NK-92 (cell line): ENCODE data around the gene CIRBP.

Experiments
- DNase-seq: peaks from one replicate; lab custom pipeline; 2025; ENCODE audit not compliant: unreplicated experiment; lab: John Stamatoyannopoulos, UW

The CIRBP gene

DNA sequence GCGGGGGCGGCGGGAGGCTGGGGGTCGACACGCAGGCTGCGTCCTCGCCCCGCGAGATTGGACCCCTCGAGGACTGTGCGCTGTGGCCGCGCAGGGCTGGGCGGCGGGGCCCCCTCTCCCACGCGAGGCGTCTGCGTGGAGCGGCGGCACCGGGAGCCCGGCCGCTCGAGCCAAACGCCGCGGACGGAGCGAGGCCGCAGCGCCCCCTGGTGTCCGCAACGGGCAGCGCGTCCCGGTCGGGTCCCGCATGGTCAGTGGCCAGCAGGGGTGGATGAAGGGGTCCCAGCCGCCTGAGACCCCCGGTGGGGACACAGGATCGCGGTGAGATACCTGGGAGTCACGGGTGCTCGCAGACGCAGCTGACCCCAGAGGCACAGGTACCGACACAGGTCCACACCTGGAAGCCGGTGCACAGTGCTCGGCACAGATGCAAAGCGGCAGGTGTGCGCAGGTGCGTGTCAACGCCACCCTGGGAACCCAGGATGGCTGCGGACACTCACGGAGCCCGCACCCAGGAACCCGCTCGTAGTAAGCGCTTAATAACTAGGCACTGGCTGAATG is 2.1 kb upstream of the CIRBP start:
- no peak for DNase-seq

DNA sequence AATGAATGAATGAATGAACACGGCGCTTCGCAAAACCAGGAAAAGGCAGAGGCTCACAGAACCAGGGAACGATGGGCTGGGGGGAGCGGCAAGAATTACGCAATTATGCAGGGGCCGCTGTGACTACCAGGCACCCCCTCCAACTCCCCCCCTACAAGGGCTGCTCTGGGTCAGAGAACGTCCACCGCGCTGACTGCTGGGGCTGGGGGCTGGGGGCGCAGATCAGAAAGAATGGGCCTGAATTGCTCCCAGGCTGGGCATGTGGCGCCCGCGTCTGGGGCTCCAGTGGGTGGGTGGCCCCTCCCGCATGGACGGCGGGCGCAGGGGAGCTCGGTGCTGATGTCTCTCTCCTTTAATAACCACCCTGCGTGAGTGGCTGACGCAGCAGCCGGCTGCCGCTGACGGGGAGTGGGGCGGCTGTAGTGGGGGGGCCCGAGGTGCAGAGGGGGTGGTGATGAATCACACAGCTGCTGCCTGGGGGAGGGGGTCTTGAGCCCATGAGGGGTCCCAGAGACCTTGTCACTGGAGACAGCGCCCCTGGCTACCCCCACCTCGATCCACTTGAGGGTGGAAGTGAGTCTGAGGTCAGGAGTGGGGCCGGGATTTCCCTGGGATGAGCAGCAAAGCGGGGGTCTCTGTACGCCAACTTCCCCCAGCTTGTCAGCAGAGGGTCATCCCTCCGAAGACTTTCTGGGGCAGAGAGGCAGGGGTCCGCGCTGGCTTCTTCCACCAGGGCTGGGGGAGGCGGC is 1.5 kb upstream of the CIRBP start:
- no peak for DNase-seq

DNA sequence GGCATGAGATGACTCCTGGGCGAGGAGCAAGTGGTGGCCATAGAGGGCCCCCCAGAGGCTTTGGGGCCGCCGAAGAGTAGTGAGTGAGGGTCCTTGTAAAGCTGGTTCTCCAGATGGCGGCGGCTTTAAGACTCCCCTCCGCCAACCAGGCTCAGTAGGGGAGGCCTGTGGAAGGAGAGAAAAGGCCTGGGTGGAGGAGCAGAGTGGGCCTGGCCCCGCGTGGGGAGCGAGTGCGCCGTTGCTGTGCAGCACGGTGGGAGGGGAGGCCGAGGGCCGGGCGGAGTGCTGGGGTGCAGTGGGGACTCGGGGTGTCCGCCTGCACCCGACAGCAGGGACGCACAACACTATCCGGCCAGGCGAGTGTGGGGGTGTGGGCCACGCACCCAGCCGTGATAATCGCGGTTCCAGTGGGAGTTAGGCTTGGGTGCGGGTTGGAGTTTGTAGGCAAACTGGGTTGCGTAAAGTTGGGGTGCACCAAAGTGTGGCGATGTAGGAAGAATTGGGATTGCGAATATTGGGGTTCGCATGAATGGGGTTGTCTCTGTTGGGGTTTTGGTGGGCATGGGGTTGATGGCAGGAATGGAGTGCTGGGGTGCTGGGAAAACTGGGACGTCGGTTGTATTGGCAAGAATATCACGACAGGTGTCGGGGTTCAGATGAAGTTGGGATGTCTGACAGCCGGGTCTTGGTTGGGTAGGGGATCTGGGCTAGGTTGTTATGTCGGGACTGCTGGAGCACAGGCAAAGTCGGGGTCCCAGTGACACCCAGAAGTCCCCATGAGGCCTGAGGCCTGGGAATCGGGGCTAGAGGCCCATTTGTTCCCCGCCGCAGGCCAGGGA is 687 bp upstream of the CIRBP start:
- no peak for DNase-seq

- no peak for DNase-seq
Observed at GRCh38 chr19:1269478-1270212, 513 bp downstream of the CIRBP start.

DNA sequence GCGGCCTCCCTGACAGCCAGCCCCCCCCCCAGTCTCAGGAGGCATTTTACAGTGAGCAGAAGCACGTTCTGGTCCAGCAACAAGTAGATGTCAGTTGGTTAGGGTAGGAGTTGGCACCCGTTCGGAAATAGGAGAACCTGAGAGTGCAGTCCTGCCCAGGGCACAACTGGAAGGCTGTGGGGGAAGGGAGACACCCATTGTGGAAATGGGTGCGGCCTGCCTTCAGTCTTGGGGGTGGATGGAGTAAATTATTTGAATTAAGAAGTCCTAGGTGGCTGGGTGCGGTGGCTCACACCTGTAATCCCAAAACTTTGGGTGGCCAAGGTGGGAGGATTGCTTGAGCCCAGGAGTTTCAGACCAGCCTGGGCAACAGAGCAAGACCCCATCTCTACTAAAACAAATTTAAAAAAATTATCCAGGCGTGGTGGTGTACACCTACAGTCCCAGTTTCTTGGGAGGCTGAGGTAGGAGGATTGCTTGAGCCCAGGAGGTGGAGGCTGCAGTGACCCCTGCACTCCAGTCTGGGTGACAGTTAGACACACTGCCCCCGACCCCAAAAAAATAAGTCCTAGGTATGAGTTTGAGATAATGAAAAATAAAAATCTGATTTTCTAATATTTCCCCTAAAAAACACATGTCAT is 1.2 kb downstream of the CIRBP start:
- DNase-seq, result no peak

DNA sequence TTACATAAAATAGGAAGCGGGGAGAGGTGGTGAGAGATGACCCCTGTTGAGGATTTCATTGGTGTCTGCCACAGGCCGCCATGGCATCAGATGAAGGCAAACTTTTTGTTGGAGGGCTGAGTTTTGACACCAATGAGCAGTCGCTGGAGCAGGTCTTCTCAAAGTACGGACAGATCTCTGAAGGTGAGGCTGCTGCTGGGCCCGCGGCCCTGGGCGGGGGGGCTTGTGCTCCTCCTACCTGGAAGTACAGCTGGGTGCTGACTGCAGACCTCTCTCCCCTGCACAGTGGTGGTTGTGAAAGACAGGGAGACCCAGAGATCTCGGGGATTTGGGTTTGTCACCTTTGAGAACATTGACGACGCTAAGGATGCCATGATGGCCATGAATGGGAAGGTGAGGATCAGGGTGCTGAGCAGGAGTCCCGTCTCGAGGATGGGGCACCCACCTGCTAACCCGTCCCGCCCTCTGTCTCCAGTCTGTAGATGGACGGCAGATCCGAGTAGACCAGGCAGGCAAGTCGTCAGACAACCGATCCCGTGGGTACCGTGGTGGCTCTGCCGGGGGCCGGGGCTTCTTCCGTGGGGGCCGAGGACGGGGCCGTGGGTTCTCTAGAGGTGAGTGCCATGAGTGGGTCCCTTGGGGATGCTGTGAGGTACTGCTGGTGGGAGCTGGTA is 1.9 kb downstream of the CIRBP start:
- no peak for DNase-seq

- no peak for DNase-seq
Observed at GRCh38 chr19:1271528-1272422, 2.6 kb downstream of the CIRBP start.

DNA sequence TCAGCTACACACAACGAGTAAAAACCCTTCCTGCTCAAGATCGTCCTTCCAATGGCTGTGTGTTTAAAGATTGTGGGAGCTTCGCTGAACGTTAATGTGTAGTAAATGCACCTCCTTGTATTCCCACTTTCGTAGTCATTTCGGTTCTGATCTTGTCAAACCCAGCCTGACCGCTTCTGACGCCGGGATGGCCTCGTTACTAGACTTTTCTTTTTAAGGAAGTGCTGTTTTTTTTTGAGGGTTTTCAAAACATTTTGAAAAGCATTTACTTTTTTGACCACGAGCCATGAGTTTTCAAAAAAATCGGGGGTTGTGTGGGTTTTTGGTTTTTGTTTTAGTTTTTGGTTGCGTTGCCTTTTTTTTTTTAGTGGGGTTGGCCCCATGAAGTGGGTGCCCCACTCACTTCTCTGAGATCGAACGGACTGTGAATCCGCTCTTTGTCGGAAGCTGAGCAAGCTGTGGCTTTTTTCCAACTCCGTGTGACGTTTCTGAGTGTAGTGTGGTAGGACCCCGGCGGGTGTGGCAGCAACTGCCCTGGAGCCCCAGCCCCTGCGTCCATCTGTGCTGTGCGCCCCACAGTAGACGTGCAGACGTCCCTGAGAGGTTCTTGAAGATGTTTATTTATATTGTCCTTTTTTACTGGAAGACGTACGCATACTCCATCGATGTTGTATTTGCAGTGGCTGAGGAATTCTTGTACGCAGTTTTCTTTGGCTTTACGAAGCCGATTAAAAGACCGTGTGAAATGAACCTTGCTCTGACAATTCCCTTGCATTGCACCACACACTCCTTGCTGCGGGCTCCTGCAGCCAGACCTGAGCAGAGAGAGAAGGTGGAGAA is 3.5 kb downstream of the CIRBP start:
- DNase-seq, result no peak

DNA sequence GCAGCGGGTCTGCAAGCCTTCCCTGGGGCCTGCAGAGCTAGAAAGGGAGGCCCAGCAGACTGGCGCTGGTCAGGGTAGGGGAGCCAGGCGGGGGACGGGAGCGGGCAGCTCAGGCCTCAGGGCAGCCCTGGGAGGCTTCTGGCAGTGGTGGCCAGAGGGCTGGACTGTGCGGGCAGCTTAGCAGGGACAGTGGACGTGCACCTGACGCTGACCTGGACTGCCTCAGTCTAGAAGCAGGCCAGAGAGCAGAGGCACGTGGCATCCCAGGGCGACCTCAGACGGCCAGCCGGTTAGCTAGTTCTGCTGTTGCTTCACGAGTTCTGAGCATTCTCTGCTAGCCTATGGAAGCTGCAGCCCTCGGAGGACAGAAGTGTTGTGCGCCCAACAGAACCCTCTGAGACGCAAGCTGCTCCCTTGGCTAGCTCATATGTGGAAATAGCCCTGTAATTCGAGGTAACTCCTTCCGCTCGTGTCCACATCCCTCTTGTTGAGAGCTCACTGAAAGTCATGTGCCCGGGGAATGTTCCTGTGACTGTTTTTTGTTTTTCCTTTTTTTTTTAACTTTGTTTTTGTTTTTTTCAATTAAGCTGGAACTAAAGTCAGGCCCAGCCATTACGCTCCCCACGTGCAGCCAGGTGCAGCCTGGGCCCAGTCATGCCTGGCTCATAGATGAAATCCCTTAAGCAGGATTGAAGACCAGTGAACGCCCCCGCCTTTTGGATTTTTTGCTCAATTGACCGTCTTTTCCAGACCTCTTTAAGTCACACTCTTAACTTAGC is 4.3 kb downstream of the CIRBP start:
- no peak for DNase-seq

DNA sequence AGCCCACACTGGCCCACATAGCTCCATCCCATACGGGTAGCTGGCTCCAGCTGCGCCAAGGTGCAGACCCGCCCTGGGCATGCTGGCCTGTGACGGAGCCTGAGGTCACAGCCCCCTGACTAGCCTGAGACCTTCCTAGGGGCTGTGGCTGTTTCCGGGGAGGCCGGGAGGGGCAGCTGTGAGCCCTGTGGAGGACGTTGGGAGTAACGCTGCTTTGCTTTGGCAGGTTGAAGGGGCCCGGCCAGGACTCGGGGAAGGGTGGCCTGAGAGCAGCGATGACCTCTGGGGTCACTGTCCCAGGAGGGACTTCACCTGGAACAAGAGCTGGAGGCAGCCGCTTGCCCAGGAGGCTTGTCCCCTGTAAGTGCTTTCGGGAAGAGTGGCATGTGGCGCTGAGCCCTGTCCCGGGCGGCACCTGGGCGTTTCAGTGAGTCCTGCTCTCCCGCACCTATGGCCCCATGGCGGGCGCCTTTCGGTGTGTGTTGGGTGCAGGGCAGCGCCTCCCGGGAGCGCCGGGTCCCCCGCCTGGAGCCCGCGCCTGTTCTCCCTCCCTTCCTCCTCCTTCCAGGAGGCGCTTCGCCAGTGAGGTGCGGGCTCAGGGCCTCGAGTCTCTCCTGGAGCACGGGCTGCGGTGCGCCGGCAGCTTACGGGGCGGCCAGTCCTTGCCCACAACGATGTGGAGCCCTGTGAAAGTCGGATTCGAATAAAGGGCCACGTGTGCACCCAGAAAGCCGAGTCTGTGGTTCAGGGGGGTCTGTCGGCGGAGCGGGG is 5.1 kb downstream of the CIRBP start:
- DNase-seq, result no peak

DNA sequence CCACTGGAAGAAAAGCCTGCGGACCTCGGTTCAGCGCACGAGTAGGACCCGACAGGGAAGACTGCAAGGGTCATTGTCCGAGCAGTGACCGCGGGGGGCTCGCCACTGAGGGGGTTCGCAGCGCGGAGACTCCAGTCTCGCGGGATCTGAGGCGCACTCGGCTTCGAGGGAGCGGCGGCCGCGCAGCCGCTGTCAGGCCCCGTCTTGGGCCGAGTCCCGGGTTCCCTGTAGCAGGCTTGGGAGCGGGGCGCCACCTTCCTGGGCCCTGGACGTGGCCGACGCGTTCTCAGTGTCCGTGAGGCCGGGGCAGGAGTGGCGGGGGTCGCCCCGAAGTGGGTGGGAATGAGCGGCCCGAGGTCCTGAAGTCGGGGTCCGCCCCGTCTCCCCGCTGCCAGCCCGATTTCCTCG is 5.7 kb downstream of the CIRBP start:
- no peak for DNase-seq

DNA sequence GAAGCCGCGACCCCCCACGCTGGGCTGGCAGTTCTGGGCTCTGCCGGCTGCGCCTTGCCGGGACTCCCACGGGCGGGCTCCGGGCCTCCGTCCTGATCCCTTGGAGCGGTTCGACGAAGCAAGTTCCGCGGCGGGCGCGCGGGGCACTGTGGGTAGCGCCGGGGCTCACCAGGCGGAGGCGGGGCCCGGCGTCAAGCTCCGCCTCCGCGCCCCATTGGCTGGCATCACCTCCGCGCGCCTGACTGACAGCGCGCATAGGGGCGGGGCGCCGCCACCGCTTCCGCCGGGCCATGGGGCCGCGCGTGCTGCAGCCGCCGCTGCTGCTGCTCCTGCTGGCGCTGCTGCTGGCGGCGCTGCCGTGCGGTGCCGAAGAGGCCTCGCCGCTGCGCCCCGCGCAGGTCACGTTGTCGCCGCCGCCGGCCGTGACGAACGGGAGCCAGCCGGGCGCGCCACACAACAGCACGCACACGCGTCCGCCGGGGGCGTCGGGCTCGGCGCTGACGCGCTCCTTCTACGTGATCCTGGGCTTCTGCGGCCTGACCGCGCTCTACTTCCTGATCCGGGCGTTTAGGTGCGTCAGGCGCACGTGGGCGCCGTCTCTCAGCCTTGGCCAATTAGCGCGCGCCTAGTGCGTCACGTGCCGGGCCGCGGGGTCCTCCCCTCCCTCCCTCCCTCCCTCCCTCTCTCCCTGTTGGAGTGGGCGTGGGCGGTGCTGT is 6.3 kb downstream of the CIRBP start, which contains the start of gene FAM174C:
Gene FAM174C, plus strand, starts transcription at position 271 of the 716 bp plus-strand sequence. Its CDS starts 20 bp downstream, at position 291.
- DNase-seq, result peak; percentile 73

DNA sequence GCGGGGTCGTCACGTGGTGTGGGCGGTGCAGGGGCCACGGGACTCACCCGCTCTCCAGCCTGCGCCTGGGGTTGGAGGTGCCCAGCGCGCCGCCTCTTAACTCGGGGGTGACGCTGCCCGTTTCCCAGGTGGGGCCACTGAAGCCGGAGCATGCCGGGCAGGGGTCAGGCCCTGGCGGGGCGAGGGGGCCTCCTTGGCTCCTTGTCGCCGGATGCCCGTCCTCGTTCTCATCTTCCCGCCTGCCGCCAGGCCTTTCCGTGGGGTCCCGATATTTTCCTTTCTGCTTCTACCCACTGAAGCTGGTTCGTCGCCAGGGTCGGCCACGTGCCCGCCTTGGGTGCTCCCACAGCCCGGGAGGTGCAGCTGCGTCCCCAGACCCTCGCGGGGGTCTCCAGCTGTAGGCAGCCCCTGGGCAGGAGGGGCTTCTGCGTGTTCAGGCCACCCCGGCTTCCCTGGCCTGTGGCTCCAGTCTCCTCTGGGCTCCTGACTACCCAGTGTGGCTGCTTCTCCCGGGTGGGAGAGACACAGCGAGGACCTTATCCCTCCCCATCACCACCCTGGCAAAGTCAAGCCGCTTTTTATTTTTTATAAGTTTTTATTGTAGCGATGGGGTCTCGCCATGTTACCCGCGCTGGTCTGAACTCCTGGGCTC is 7.0 kb downstream of the CIRBP start:
- DNase-seq, result no peak

DNA sequence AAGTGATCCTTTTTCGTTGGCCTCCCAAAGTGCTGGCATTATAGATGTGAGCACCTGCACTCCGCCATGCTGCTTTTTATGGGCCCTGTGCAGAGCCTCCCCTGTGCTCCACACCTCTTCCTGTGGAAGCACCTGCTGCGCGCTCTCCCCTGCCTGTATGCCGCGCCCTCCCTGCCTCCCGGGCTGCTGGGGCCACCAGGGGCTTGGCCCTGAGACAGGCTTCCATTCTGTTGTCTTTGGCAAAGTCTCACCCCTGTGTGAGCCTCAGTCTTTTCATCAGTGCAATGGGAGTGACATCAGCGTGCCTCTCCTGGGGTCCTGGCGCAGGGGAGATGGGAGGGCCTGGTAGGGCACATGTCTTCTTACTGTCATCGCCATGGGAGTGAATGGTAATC is 7.5 kb downstream of the CIRBP start:
- DNase-seq, result no peak

GRCh38 chr19:1277061-1277460 is 7.9 kb downstream of the CIRBP start:
- DNase-seq, result no peak

DNA sequence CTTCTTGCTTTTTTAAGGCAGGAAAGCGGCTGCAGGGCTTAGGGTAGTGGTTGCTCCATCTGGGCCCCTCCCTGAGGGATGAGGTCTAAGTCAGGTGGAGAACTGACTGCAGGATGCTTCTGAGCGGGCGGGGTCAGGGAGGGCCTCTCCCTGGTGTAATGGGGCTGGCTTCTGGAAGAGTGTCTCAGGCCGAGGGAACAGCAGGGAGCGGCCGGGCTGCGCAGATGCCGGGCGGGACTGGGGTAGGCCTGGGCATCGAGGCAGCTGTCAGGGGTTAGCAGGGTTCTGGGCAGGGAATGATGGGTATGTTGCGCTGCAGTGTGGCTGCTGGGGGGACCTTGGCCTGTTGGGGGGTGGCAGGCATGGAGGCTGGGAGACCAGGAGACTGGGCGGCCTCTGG is 8.9 kb downstream of the CIRBP start:
- no peak for DNase-seq
